Activated CD8-positive, alpha-beta memory T cell treated with anti-CD3 and anti-CD28 coated beads, Interleukin-2, amount 50 U/mL, for 4 hours (primary cell): ENCODE data around the gene ARPC2.
A peak's percentile ranks its signal among the peaks of the same experiment; 100 is the strongest.
"Not testable (repeated sequence)": the region's sequence is repeated elsewhere in the genome, so short reads cannot be mapped to it uniquely, and the experiment has no call there.

Experiments
- DNase-seq: peaks from one replicate; pipeline ENCODE4 v3.0.0-alpha.2; 2020

Gene ARPC2

GRCh38 chr2:218216674-218217359, at the start of gene ARPC2:
ARPC2 (plus strand) TSS chr2:218217189; CDS start chr2:218217471, 282 bp downstream.
- peak; percentile 96 for DNase-seq

- DNase-seq: no peak
Observed at GRCh38 chr2:218168016-218168415, 49.0 kb upstream of the ARPC2 start.

GRCh38 chr2:218168635-218169462, 48.1 kb upstream of the ARPC2 start:
- peak; percentile 76 for DNase-seq

- DNase-seq: no peak
Observed at GRCh38 chr2:218169757-218170546, 47.0 kb upstream of the ARPC2 start.

- DNase-seq: not testable (repeated sequence)
Observed at GRCh38 chr2:218171744-218172143, 45.2 kb upstream of the ARPC2 start.

- DNase-seq: no peak
Observed at GRCh38 chr2:218172845-218173244, 44.1 kb upstream of the ARPC2 start.

GRCh38 chr2:218179782-218180181, 37.2 kb upstream of the ARPC2 start:
- no peak for DNase-seq

- DNase-seq: no peak
Observed at GRCh38 chr2:218180467-218181114, 36.4 kb upstream of the ARPC2 start.

- DNase-seq: no peak
Observed at GRCh38 chr2:218184331-218184730, 32.7 kb upstream of the ARPC2 start.

- peak; percentile 70 for DNase-seq
Observed at GRCh38 chr2:218186355-218186766, 30.6 kb upstream of the ARPC2 start.

GRCh38 chr2:218186876-218187275, 30.1 kb upstream of the ARPC2 start:
- DNase-seq: no peak

- no peak for DNase-seq
Observed at GRCh38 chr2:218187296-218188015, 29.5 kb upstream of the ARPC2 start.

- no peak for DNase-seq
Observed at GRCh38 chr2:218188528-218188927, 28.5 kb upstream of the ARPC2 start.

- no peak for DNase-seq
Observed at GRCh38 chr2:218192902-218193430, 24.0 kb upstream of the ARPC2 start.

GRCh38 chr2:218193701-218194100, 23.3 kb upstream of the ARPC2 start:
- DNase-seq: no peak

- DNase-seq: no peak
Observed at GRCh38 chr2:218194880-218195279, 22.1 kb upstream of the ARPC2 start.

- DNase-seq: no peak
Observed at GRCh38 chr2:218196974-218197373, 20.0 kb upstream of the ARPC2 start.

GRCh38 chr2:218202266-218202665, 14.7 kb upstream of the ARPC2 start:
- no peak for DNase-seq

GRCh38 chr2:218209078-218209477, 7.9 kb upstream of the ARPC2 start:
- no peak for DNase-seq

GRCh38 chr2:218214116-218214515, 2.9 kb upstream of the ARPC2 start:
- no peak for DNase-seq

- no peak for DNase-seq
Observed at GRCh38 chr2:218216336-218216673, 684 bp upstream of the ARPC2 start.
